B cell (primary cell): ENCODE results near the gene PRSS8.

Source experiments
- CTCF ChIP-seq: fragments of 200-600 bp; IDR thresholded peaks from one replicate; pipeline ENCODE4 v1.8.0; 2022; ENCODE audit warnings: antibody characterized with exemption, mild to moderate bottlenecking
- EZH2 ChIP-seq: IDR thresholded peaks from 2 replicates; pipeline ENCODE4 v1.6.1; 2012; ENCODE audit warnings: borderline replicate concordance, low read depth, mild to moderate bottlenecking, moderate library complexity, low read length; ENCODE audit not compliant: insufficient read depth, poor library complexity, severe bottlenecking

- TF ChIP-seq EZH2, result no peak
- TF ChIP-seq CTCF, result no peak
These were observed 647 bp downstream of the PRSS8 start for GRCh38 chr16:31134625-31135534.
